GM12872 (cell line): ENCODE data around the gene IQCC.

Experiments
- TF ChIP-seq, protein P1 (sequence below): IDR thresholded peaks from 3 replicates; pipeline ENCODE4 v1.5.1; 2011; ENCODE audit warnings: low read depth, mild to moderate bottlenecking, low read length, moderate library complexity; ENCODE audit not compliant: insufficient read depth

Gene IQCC

DNA sequence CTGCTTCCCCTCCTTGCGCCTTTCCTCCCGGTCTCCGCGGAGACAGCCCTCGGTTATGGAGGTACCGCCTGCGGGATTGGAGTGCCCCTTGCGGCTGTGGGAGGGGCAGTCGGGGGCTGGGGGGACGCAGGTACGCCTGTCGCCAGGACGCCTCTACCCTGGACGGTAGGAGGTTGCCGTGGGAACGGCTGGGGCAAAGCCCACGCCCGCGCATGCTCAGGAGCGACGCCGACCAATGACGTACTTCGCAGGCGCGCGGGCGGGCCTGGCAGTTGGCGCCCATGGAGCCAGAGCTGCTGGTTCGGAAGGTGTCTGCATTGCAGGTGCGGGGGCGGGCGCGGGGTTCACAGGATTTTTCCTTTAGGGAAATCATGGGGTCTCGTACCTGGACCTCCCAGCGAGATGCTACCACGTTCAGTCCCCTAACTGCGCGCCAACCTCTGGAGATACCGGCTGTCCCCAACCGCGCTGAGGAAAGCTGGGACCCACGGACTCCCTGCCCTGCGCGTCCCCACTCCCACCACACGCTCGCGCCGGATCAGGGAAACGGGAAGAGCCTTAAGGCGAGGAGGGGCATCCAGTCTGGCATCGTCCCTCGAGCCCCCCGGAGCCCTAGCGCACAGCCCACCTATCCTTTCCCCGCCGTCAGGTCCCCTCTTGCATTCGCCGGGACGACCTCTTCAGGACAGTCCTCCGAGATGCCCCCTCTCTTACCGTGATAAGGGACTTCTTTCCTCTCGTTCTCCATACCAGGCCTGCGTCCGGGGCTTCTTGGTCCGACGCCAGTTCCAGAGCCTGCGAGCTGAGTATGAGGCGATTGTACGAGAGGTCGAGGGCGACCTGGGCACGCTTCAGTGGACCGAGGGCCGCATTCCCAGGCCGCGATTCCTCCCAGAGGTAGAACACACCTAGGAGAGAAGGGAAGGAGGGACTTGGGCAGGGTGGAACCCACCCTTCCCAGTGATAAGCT lies at the start of gene IQCC:
TSS of gene IQCC (plus strand) at position 271 of the 970 bp plus-strand sequence. CDS start at position 282, 11 bp downstream.
- TF ChIP-seq, protein P1, sequence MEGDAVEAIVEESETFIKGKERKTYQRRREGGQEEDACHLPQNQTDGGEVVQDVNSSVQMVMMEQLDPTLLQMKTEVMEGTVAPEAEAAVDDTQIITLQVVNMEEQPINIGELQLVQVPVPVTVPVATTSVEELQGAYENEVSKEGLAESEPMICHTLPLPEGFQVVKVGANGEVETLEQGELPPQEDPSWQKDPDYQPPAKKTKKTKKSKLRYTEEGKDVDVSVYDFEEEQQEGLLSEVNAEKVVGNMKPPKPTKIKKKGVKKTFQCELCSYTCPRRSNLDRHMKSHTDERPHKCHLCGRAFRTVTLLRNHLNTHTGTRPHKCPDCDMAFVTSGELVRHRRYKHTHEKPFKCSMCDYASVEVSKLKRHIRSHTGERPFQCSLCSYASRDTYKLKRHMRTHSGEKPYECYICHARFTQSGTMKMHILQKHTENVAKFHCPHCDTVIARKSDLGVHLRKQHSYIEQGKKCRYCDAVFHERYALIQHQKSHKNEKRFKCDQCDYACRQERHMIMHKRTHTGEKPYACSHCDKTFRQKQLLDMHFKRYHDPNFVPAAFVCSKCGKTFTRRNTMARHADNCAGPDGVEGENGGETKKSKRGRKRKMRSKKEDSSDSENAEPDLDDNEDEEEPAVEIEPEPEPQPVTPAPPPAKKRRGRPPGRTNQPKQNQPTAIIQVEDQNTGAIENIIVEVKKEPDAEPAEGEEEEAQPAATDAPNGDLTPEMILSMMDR, result no peak

DNA sequence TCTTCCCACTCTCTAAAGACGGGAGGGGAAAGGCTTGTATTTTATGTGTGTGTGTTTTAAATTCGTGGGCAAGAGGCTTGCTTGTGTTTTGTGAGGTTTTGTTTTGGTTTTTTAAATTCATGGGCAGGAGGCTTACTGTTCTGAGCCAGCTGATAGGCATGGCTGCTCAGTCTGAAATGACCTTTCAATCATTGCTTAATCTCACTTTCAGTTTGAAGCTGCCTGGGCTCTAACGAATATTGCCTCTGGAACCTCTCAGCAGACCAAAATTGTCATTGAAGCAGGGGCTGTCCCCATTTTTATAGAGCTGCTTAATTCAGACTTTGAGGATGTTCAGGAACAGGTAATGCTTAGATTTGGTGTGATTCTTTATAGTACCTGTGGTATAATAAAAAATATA lies 46.3 kb upstream of the IQCC start:
- TF ChIP-seq, protein P1, result no peak

DNA sequence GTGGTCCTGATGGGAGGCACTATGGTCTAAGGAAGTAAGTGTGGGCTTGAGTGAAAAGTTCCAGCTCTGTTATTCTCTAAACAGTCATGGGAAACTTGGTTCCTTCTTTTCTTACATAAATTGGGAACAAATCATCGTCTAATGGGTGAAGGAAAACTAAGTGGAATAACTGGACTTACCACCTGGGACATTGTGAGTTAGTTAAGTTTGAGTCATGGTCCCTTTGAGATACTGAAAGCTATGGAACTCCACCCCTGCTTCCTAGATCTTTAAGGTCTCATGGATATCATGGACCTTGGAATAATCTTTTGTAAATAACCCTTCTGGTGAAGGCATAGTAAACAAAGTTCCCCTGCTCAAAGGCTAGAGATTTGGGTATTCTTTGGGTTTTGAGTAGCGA lies 42.1 kb upstream of the IQCC start:
- TF ChIP-seq, protein P1, result no peak

DNA sequence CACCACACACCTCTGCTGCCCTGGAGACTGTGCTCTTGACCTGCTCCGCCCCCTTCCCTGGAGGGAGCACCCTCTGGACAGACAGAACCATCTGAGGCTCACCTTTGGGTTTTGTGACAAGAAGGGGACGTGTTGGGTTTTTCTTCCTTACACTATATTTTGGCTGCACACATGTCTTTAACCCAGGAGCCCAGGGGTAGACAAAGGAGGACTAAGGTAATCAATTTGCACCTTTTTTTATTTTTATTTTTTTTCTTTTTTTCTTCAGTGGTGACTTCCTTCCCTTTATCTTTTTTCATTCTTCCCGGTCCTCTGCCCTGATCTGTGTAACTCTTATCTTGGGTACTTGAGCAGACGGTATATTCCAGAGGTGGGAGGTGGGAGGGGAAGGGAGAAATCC lies 34.5 kb upstream of the IQCC start:
- TF ChIP-seq, protein P1, result no peak

DNA sequence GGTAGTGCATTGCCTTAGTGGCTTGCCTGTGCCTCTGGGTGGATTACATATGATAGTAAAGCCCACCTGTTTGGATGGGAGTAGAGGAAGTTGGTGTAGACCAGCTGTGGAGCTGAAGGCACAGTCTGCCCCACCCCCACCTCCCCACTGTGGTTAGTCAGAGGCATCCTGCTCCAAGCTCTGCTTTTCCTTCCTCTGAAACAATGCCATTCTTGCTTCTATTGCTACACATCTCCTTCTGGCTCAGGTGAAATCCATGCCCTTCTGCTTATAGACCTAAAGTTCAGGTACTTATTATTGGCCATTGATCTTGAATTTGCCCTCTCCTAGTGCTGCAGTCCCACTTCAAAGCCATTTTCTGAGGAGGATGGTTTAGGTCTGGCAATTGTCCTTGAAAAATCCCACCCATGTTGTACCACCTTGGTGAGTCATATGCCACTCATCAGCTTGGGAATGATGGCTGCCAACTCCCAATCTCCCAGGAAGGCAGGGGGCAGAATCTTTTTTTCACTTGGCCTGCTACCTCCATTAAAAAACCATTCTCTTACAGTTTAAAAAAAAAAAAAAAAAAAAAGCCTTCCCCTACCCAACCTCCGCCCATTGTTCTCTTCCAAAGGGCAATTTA lies 32.7 kb upstream of the IQCC start:
- TF ChIP-seq, protein P1, result no peak

DNA sequence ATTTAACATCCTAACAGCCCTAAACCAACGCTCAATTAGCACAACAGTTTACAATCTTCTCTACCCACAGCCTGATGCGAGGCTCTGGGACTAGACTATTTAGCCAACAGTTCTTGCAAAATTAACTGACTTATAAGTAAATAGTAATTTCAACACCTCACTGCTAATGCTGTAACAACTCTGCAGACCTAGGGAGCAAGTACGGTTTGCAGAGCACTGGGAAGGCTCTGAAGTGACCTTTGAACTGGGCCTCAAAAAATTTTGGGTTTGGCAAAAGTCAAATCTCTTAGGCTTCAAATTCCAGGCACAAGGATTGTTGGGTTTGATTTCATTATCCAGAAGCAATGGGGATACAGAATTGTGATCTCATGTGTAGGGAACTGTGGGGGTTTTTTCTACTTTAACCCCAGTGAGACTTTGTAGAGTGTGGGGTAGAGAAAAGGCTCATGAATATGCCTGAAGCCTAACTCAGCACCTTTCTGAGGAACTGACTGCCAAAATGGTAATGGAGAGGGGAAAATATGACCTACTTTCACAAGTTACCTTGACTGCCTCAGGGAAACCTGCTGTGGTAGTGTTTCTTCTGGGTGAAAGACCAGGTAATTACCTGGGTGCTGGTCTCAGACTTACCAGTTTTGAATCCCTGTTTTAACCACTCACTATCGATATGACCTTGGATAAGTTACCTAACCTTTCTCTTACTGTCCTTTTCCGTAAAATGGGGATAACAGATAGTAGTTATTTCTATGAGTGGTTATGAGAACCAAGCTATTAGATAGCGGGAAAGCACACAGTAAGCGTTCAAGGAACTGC lies 26.9 kb upstream of the IQCC start:
- TF ChIP-seq, protein P1, result no peak

DNA sequence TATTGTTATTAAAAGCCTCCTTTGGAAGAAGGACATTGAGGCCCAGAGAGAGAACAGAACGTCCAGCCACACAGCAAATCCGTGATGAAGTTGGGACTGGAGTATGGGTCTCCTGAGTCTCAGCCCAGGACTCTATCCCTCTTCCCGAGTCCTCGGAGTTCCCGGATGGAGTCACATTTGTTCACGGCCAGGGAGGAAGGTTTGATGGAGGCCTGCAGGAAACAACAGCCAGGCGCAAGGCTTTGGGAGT lies 26.4 kb upstream of the IQCC start:
- TF ChIP-seq, protein P1, result no peak
